Measurements from ENCODE around the gene PRKCZ. TPM values are rescaled to one million over a fixed set of nuclear protein-coding genes. Genes with fewer than 3 reads are reported as not detected.

The PRKCZ gene
- total and polyA plus RNA-seq, 2 of the 4 experiments (the other 2 are of a cell fraction), result 2.0 to 3.5 TPM

GRCh38 chr1:2082064-2082463 lies 31.9 kb downstream of the PRKCZ start:
- ATAC-seq (ENCODE audit: low read depth), result no peak

More at GRCh38 chr1:2082064-2082463, 31.9 kb downstream of the PRKCZ start:
- Histone ChIP-seq H3K14ac (replicated peaks; ENCODE audit: low read depth, low read length) (no peak overlapping the region), H3K56ac (ENCODE audit: extremely low read depth, insufficient read depth, low read length) (no peak overlapping the region), H3K4ac (ENCODE audit: low read depth, low read length) (no peak overlapping the region), H2AK9ac (replicated peaks; ENCODE audit: low read depth, low read length, poor library complexity) (no peak overlapping the region), H4K8ac (ENCODE audit: low read depth in 2 of 2, low read length in 2 of 2) (no peak overlapping the region), H3K27me3 (ENCODE audit: control insufficient read depth, insufficient read depth, low read length) (no peaks in the 10 kb centered on the region; the same call in 1 of the 2 replicates), H3K18ac (ENCODE audit: low read depth, low read length) (no peak overlapping the region), H3K79me1 (ENCODE audit: low read depth in 1 of 2, low read length in 2 of 2) (no peaks in the 10 kb centered on the region), H3K36me3 (ENCODE audit: control insufficient read depth, insufficient read depth, low read length) (no peaks in the 10 kb centered on the region), H3K4me3 (ENCODE audit: insufficient read depth, low read depth, low read length) (no peak overlapping the region), H3K9me1 (ENCODE audit: insufficient read depth, low read length) (no peaks in the 10 kb centered on the region), H4K20me1 (ENCODE audit: insufficient read depth, low read length) (no peaks in the 10 kb centered on the region), H4K5ac (ENCODE audit: low read depth, low read length) (no peak overlapping the region), H3K4me2 (ENCODE audit: low read depth, low read length) (no peak overlapping the region), H3K9me3 (ENCODE audit: control insufficient read depth, insufficient read depth, low read length) (peaks cover 30% of the 10 kb centered on the region), H2AFZ (replicated peaks; ENCODE audit: low read length, poor library complexity) (no peak overlapping the region), H3K4me1 (ENCODE audit: control insufficient read depth, insufficient read depth, low read length) (no peaks in the 10 kb centered on the region), H2AK5ac (ENCODE audit: low read depth, low read length) (no peak overlapping the region), H2BK5ac (ENCODE audit: low read depth, low read length, poor library complexity, severe bottlenecking) (no peak overlapping the region), H3K27ac (ENCODE audit: insufficient read depth, low read length) (no peak overlapping the region), H3K23ac (ENCODE audit: low read depth, low read length) (no peak overlapping the region), H2BK120ac (ENCODE audit: low read depth, low read length) (no peak overlapping the region), H4K91ac (ENCODE audit: insufficient read depth, low read depth, low read length) (no peak overlapping the region), H2BK15ac (ENCODE audit: low read depth, low read length) (no peak overlapping the region), H3K9ac (ENCODE audit: low read depth, low read length) (no peak overlapping the region), H2BK20ac (ENCODE audit: low read depth, low read length) (no peak overlapping the region)
- BruUV-seq (replicated peaks), result no TSS peak
- CTCF ChIA-PET, result no interaction called here
- dilution Hi-C loops (cut with HindIII; ENCODE audit: low sequenced_read_pairs, unreplicated experiment) (no loop called here), intact Hi-C loops (cut with micrococcal nuclease) (no loop called here), in situ Hi-C loops (cut with MboI; ENCODE audit: low sequenced_read_pairs) (no loop called here)
- POLR2A ChIA-PET (ENCODE audit: unreplicated experiment), result no interaction called here
- no peak for TF ChIP-seq RFX5 (IDR thresholded peaks at IDR 0.05; ENCODE audit: low read depth, low read length)
- no peak for TF ChIP-seq RCOR1 (IDR thresholded peaks at IDR 0.05; ENCODE audit: insufficient replicate concordance, low read length)
- TF ChIP-seq FOS (IDR thresholded peaks at IDR 0.05; ENCODE audit: low read depth, low read length), result no peak
- no peak for TF ChIP-seq SMC3 (IDR thresholded peaks at IDR 0.05; ENCODE audit: low read depth, low read length)
- WGBS, 2 experiments (ENCODE audit: extremely low coverage in 2 of 2, insufficient read length in 1 of 2), result 75% methylated on average over 2 of the region's 22 CpGs; no CpG with 5 or more reads in 1 of the 2 experiments
- DNase-seq, result no peak
